WTC11 (cell line): ENCODE measurements around the gene PRKG2. TPM values are rescaled to one million over a fixed set of nuclear protein-coding genes. Genes with fewer than 3 reads are reported as not detected.
A peak's percentile ranks its signal among the peaks of the same experiment; 100 is the strongest.

Source experiments
- ARID4B ChIP-seq: sonication (generic); formaldehyde crosslinking; IDR thresholded peaks from 2 replicates; pipeline ENCODE4 v1.8.0; 2023; ENCODE audit warnings: missing genetic modification reagents, mild to moderate bottlenecking, borderline replicate concordance
- ATF1 ChIP-seq: sonication (generic); formaldehyde crosslinking; IDR thresholded peaks from 2 replicates; pipeline ENCODE4 v1.8.1; 2023; ENCODE audit warnings: mild to moderate bottlenecking, moderate library complexity, missing genetic modification reagents
- CREM ChIP-seq: sonication (generic); formaldehyde crosslinking; IDR thresholded peaks from 2 replicates; pipeline ENCODE4 v1.8.1; 2022; ENCODE audit warnings: mild to moderate bottlenecking, missing genetic modification reagents, moderate library complexity
- E2F5 ChIP-seq: sonication (generic); formaldehyde crosslinking; IDR thresholded peaks from 2 replicates; pipeline ENCODE4 v1.8.1; 2022; ENCODE audit warnings: mild to moderate bottlenecking, moderate library complexity, missing genetic modification reagents
- ESRRA ChIP-seq: sonication (generic); formaldehyde crosslinking; IDR thresholded peaks from 2 replicates; pipeline ENCODE4 v1.8.1; 2022; ENCODE audit warnings: mild to moderate bottlenecking, missing genetic modification reagents, borderline replicate concordance
- FOXJ3 ChIP-seq: sonication (generic); formaldehyde crosslinking; IDR thresholded peaks from 2 replicates; pipeline ENCODE4 v1.9.0; 2021; ENCODE audit warnings: missing genetic modification reagents, mild to moderate bottlenecking, borderline replicate concordance
- GRHL2 ChIP-seq: fragments of 250-450 bp; sonication (Bioruptor Pico); IDR thresholded peaks from 2 replicates; pipeline ENCODE4 v1.8.0; 2022; ENCODE audit warnings: mild to moderate bottlenecking, moderate library complexity; ENCODE audit not compliant: insufficient replicate concordance, severe bottlenecking
- HMGXB4 ChIP-seq: sonication (generic); formaldehyde crosslinking; IDR thresholded peaks from 2 replicates; pipeline ENCODE4 v1.8.1; 2023; ENCODE audit warnings: mild to moderate bottlenecking, moderate library complexity, missing genetic modification reagents
- NFE2L1 ChIP-seq: sonication (generic); formaldehyde crosslinking; IDR thresholded peaks from 2 replicates; pipeline ENCODE4 v1.8.1; 2023; ENCODE audit warnings: missing genetic modification reagents
- STAT6 ChIP-seq: sonication (generic); formaldehyde crosslinking; conservative IDR thresholded peaks from 2 replicates; pipeline ENCODE4 v1.8.1; 2023; ENCODE audit warnings: mild to moderate bottlenecking, low read depth, missing genetic modification reagents, moderate library complexity
- TEAD1 ChIP-seq: sonication (generic); formaldehyde crosslinking; IDR thresholded peaks from 2 replicates; pipeline ENCODE4 v1.8.0; 2022; ENCODE audit warnings: mild to moderate bottlenecking, missing genetic modification reagents
- ZBTB21 ChIP-seq: sonication (generic); formaldehyde crosslinking; IDR thresholded peaks from 2 replicates; pipeline ENCODE4 v1.8.1; 2023; ENCODE audit warnings: mild to moderate bottlenecking, missing genetic modification reagents, borderline replicate concordance
- ZNF138 ChIP-seq: sonication (generic); formaldehyde crosslinking; conservative IDR thresholded peaks from 2 replicates; pipeline ENCODE4 v1.8.1; 2022; ENCODE audit warnings: mild to moderate bottlenecking, moderate library complexity, missing genetic modification reagents
- ZNF281 ChIP-seq: sonication (generic); formaldehyde crosslinking; IDR thresholded peaks from 2 replicates; pipeline ENCODE4 v1.8.0; 2023; ENCODE audit warnings: mild to moderate bottlenecking, missing genetic modification reagents
- ZNF532 ChIP-seq: fragments of 250-450 bp; sonication (Bioruptor Pico); IDR thresholded peaks from 2 replicates; pipeline ENCODE4 v1.9.0; 2021; ENCODE audit warnings: mild to moderate bottlenecking, borderline replicate concordance
- ZSCAN18 ChIP-seq: fragments of 250-450 bp; sonication (Bioruptor Pico); IDR thresholded peaks from 2 replicates; pipeline ENCODE4 v2.1.2; 2022; ENCODE audit warnings: mild to moderate bottlenecking, moderate library complexity
- total RNA-seq: library from RNA; stranded (reverse); gene quantifications from 3 replicates; pipeline ENCODE4 v1.2.3, GENCODE V29; 2021

PRKG2 gene
- total RNA-seq, 1 experiment from 2014 or later, result 2.7 TPM

- TF ChIP-seq TEAD1 (CRISPR knock-in tag), result no peak
- TF ChIP-seq GRHL2, result no peak
- TF ChIP-seq ZNF532, result no peak
- no peak for TF ChIP-seq ESRRA (CRISPR knock-in tag)
- no peak for TF ChIP-seq CREM (CRISPR knock-in tag)
- TF ChIP-seq ARID4B, result 0 out of 2 replicates have a peak, but pooled peaks have one; percentile 5
- no peak for TF ChIP-seq ZNF138 (CRISPR knock-in tag)
- 0 out of 2 replicates have a peak, but pooled peaks have one; percentile 5 for TF ChIP-seq E2F5 (CRISPR knock-in tag)
- no peak for TF ChIP-seq STAT6 (CRISPR knock-in tag)
- TF ChIP-seq NFE2L1 (CRISPR knock-in tag), result peak; percentile 45; the same call in 1 of the 2 replicates
- TF ChIP-seq ZSCAN18, result no peak
- TF ChIP-seq ZNF281 (CRISPR knock-in tag), result 0 out of 2 replicates have a peak, but pooled peaks have one; percentile 28
- peak; percentile 34; the same call in 1 of the 2 replicates for TF ChIP-seq HMGXB4 (CRISPR knock-in tag)
- TF ChIP-seq FOXJ3 (CRISPR knock-in tag), result no peak
- TF ChIP-seq ATF1, result no peak
- no peak for TF ChIP-seq ZBTB21
Measured at GRCh38 chr4:81214881-81215868, at the start of gene PRKG2 (continued).
